Stimulated activated naive B cell treated with anti-CD40 and anti-IgM and Interleukin-4, amounts not matched to agents 10 μg/mL and 1 μg/mL and 100 μg/mL, for 72 hours (primary cell): ENCODE results near the gene MRNIP.
"Not testable (repeated sequence)": the region's sequence is repeated elsewhere in the genome, so short reads cannot be mapped to it uniquely, and the experiment has no call there.

Source experiments
- ATAC-seq, 2 donors: fragments of 150-1000 bp; cut with Tn5 transposase; replicated peaks; 2 replicates each; pipeline ENCODE4 v1.10.0; 2021; ENCODE audit warnings: moderate library complexity in 1 of 2
- DNase-seq: peaks from one replicate; pipeline ENCODE4 v3.0.0; 2021
- H3K27ac Mint-ChIP-seq: one replicate; pipeline ENCODE4 v1.8.0; 2022; ENCODE audit warnings: mild to moderate bottlenecking, mixed read lengths
- H3K27me3 Mint-ChIP-seq, 2 donors: one replicate each; pipeline ENCODE4 v1.8.0; 2022; ENCODE audit warnings: mixed read lengths in 2 of 2
- H3K36me3 Mint-ChIP-seq, 2 donors: one replicate each; pipeline ENCODE4 v1.8.0; 2022; ENCODE audit warnings: mixed read lengths in 2 of 2, mild to moderate bottlenecking in 1 of 2
- H3K4me1 Mint-ChIP-seq, 2 donors: one replicate each; pipeline ENCODE4 v1.8.0; 2022; ENCODE audit warnings: mixed read lengths in 2 of 2, mild to moderate bottlenecking in 1 of 2
- H3K4me3 Mint-ChIP-seq, 2 donors: one replicate each; pipeline ENCODE4 v1.8.0; 2022; ENCODE audit warnings: mild to moderate bottlenecking in 2 of 2, mixed read lengths in 2 of 2, moderate library complexity in 1 of 2
- H3K9me3 Mint-ChIP-seq, 2 donors: one replicate each; pipeline ENCODE4 v1.8.0; 2022; ENCODE audit warnings: mixed read lengths in 2 of 2, mild to moderate bottlenecking in 1 of 2

The MRNIP gene

GRCh38 chr5:179798144-179798770, 60.4 kb downstream of the MRNIP start:
- no peak for DNase-seq
- Mint-ChIP-seq H3K9me3 (no peaks in the 10 kb centered on the region), H3K4me1 (peaks cover 40 to 51% of the 10 kb centered on the region in 2 donors), H3K27ac (no peak overlapping the region), H3K36me3 (peaks cover 32 to 40% of the 10 kb centered on the region in 2 donors), H3K27me3 (no peaks in the 10 kb centered on the region), H3K4me3 (no peak overlapping the region)
- no peak for ATAC-seq

GRCh38 chr5:179797741-179798140, 60.9 kb downstream of the MRNIP start:
- Mint-ChIP-seq H3K4me3 (no peak overlapping the region), H3K9me3 (no peaks in the 10 kb centered on the region), H3K27me3 (no peaks in the 10 kb centered on the region), H3K36me3 (peaks cover 32 to 40% of the 10 kb centered on the region in 2 donors), H3K4me1 (peaks cover 38 to 51% of the 10 kb centered on the region in 2 donors), H3K27ac (no peak overlapping the region)
- ATAC-seq (no peak), DNase-seq (no peak)

GRCh38 chr5:179796877-179797608, 61.6 kb downstream of the MRNIP start:
- no peak for DNase-seq
- no peak for ATAC-seq
- peaks cover 38 to 51% of the 10 kb centered on the region in 2 donors for H3K4me1 Mint-ChIP-seq
- peaks cover 35 to 38% of the 10 kb centered on the region in 2 donors for H3K36me3 Mint-ChIP-seq
- no peaks in the 10 kb centered on the region for H3K27me3 Mint-ChIP-seq
- H3K4me3 Mint-ChIP-seq, result peak overlapping the region; percentile 80 to 81
- no peaks in the 10 kb centered on the region for H3K9me3 Mint-ChIP-seq
- peak overlapping the region; percentile 84 for H3K27ac Mint-ChIP-seq

GRCh38 chr5:179795863-179796833, 62.5 kb downstream of the MRNIP start:
- Mint-ChIP-seq H3K27ac (peak overlapping the region; percentile 37), H3K27me3 (no peaks in the 10 kb centered on the region), H3K4me3 (peak overlapping the region; percentile 80 to 81), H3K4me1 (peaks cover 34 to 51% of the 10 kb centered on the region in 2 donors), H3K9me3 (no peaks in the 10 kb centered on the region), H3K36me3 (peaks cover 29 to 31% of the 10 kb centered on the region in 2 donors)
- peak; percentile 75 to 85 for ATAC-seq
- DNase-seq, result peak; percentile 72

GRCh38 chr5:179795049-179795862, 63.4 kb downstream of the MRNIP start:
- Mint-ChIP-seq H3K9me3 (no peaks in the 10 kb centered on the region), H3K36me3 (peaks cover 28 to 31% of the 10 kb centered on the region in 2 donors), H3K27me3 (no peaks in the 10 kb centered on the region), H3K27ac (peak overlapping the region; percentile 56), H3K4me3 (peak overlapping the region; percentile 52 to 80), H3K4me1 (peaks cover 36 to 51% of the 10 kb centered on the region in 2 donors)
- DNase-seq (no peak), ATAC-seq (peak; percentile 1 to 2)

- DNase-seq, result no peak
- Mint-ChIP-seq H3K4me3 (peak overlapping the region; percentile 52), H3K27ac (peak overlapping the region; percentile 59), H3K27me3 (no peaks in the 10 kb centered on the region), H3K9me3 (no peaks in the 10 kb centered on the region), H3K36me3 (peaks cover 25 to 27% of the 10 kb centered on the region in 2 donors), H3K4me1 (peaks cover 34 to 51% of the 10 kb centered on the region in 2 donors)
- no peak for ATAC-seq
These were observed 64.0 kb downstream of the MRNIP start for GRCh38 chr5:179794575-179794974.

- ATAC-seq, result no peak
- Mint-ChIP-seq H3K9me3 (peaks cover 0 to 2% of the 10 kb centered on the region in 2 donors), H3K4me3 (no peak overlapping the region), H3K27me3 (no peaks in the 10 kb centered on the region), H3K4me1 (peaks cover 32 to 51% of the 10 kb centered on the region in 2 donors), H3K36me3 (peaks cover 21 to 27% of the 10 kb centered on the region in 2 donors), H3K27ac (peak overlapping the region; percentile 59)
- no peak for DNase-seq
These were observed 64.4 kb downstream of the MRNIP start for GRCh38 chr5:179794171-179794570.

- Mint-ChIP-seq H3K27ac (peak within 1 kb of the TSS; percentile 80), H3K27me3 (no peaks in the 10 kb centered on the region), H3K9me3 (peaks cover 0 to 2% of the 10 kb centered on the region in 2 donors), H3K36me3 (peaks cover 16 to 22% of the 10 kb centered on the region in 2 donors), H3K4me3 (peak within 1 kb of the TSS; percentile 52 to 55), H3K4me1 (peaks cover 32 to 51% of the 10 kb centered on the region in 2 donors)
- peak; percentile 40 to 55 for ATAC-seq
- peak; percentile 46 for DNase-seq
These were observed 65.0 kb downstream of the MRNIP start, which contains the start of gene LTC4S for GRCh38 chr5:179793468-179794139. LTC4S (plus strand) TSS chr5:179793986; CDS start chr5:179794081, 95 bp downstream.

- ATAC-seq, result no peak
- Mint-ChIP-seq H3K4me3 (peak overlapping the region; percentile 46 to 55), H3K9me3 (peaks cover 0 to 2% of the 10 kb centered on the region in 2 donors), H3K27me3 (no peaks in the 10 kb centered on the region), H3K4me1 (peaks cover 32 to 51% of the 10 kb centered on the region in 2 donors), H3K36me3 (peaks cover 14 to 19% of the 10 kb centered on the region in 2 donors), H3K27ac (peak overlapping the region; percentile 80)
- no peak for DNase-seq
These were observed 65.8 kb downstream of the MRNIP start for GRCh38 chr5:179792612-179793467.

GRCh38 chr5:179791881-179792611, 66.6 kb downstream of the MRNIP start:
- peak overlapping the region; percentile 47 for H3K27ac Mint-ChIP-seq
- DNase-seq (no peak), ATAC-seq (no peak)
- peaks cover 8 to 15% of the 10 kb centered on the region in 2 donors for H3K36me3 Mint-ChIP-seq
- no peak overlapping the region for H3K4me3 Mint-ChIP-seq
- H3K4me1 Mint-ChIP-seq, result peaks cover 31 to 47% of the 10 kb centered on the region in 2 donors
- H3K27me3 Mint-ChIP-seq, result no peaks in the 10 kb centered on the region
- peaks cover 0 to 2% of the 10 kb centered on the region in 2 donors for H3K9me3 Mint-ChIP-seq

GRCh38 chr5:179789278-179789677, 69.3 kb downstream of the MRNIP start:
- not testable (repeated sequence) for DNase-seq, H3K27ac Mint-ChIP-seq, ATAC-seq, H3K9me3 Mint-ChIP-seq, H3K4me3 Mint-ChIP-seq, H3K27me3 Mint-ChIP-seq
- H3K36me3 Mint-ChIP-seq, result peaks cover 6 to 15% of the 10 kb centered on the region in 2 donors
- peaks cover 25 to 29% of the 10 kb centered on the region in 2 donors for H3K4me1 Mint-ChIP-seq
